CD14-positive monocyte (primary cell): ENCODE results near the gene SIRPA. TPM values are rescaled to one million over a fixed set of nuclear protein-coding genes. Genes with fewer than 3 reads are reported as not detected.

Experiments
- DNase-seq, 3 donors: peaks; one replicate each; pipeline ENCODE4 v3.0.0-alpha.2; 2011 to 2022
- H2AFZ ChIP-seq: 2 replicates; pipeline ENCODE4 v1.6.0; 2012; ENCODE audit warnings: mild to moderate bottlenecking, low read depth, low read length, inconsistent platforms; ENCODE audit not compliant: insufficient read depth, poor library complexity, severe bottlenecking
- H3K27ac ChIP-seq, 2 donors: 1 replicate in 1 of 2; 2 replicates in 1 of 2; pipeline ENCODE4 v1.5.1; 2012 to 2013; ENCODE audit warnings: low read length in 2 of 2, control low read depth in 1 of 2, inconsistent platforms in 1 of 2, low read depth in 1 of 2, mild to moderate bottlenecking in 1 of 2
- H3K27me3 ChIP-seq, 2 donors: one replicate each; pipeline versions ENCODE4 v1.6.0 to v1.6.1; 2011 to 2013; ENCODE audit warnings: low read length in 2 of 2; ENCODE audit not compliant: control insufficient read depth in 2 of 2, insufficient read depth in 2 of 2
- H3K36me3 ChIP-seq, 2 donors: replicated peaks in 1 of 2; 1 replicate in 1 of 2; 2 replicates in 1 of 2; pipeline versions ENCODE4 v1.5.1 to v1.6.1; 2012 to 2013; ENCODE audit warnings: low read length in 2 of 2, control low read depth in 1 of 2, inconsistent platforms in 1 of 2, mild to moderate bottlenecking in 1 of 2; ENCODE audit not compliant: insufficient read depth in 2 of 2, control insufficient read depth in 1 of 2
- H3K4me1 ChIP-seq, 2 donors: 1 replicate in 1 of 2; 2 replicates in 1 of 2; pipeline versions ENCODE4 v1.5.1 to v1.6.1; 2012 to 2013; ENCODE audit warnings: low read length in 2 of 2, control low read depth in 1 of 2, inconsistent platforms in 1 of 2, mild to moderate bottlenecking in 1 of 2, moderate library complexity in 1 of 2; ENCODE audit not compliant: insufficient read depth in 2 of 2, control insufficient read depth in 1 of 2
- H3K4me2 ChIP-seq: replicated peaks from 2 replicates; pipeline ENCODE3; 2012; ENCODE audit warnings: low read length, moderate library complexity, mild to moderate bottlenecking; ENCODE audit not compliant: poor library complexity, severe bottlenecking; ENCODE audit errors: extremely low read depth
- H3K4me3 ChIP-seq, 3 experiments: fragments of 200-600 bp in 1 of 3; sonication (generic) in 1 of 3; replicated peaks in 1 of 3; 1 replicate in 2 of 3; 2 replicates in 1 of 3; pipeline ENCODE4 v1.5.1; 2011 to 2013; ENCODE audit warnings: low read length in 3 of 3, mild to moderate bottlenecking in 3 of 3, control low read depth in 2 of 3, low read depth in 2 of 3, inconsistent platforms in 1 of 3, moderate library complexity in 1 of 3
- H3K79me2 ChIP-seq: 2 replicates; pipeline ENCODE4 v1.6.0; 2012; ENCODE audit warnings: mild to moderate bottlenecking, control low read depth, inconsistent platforms, low read length, moderate library complexity; ENCODE audit not compliant: insufficient read depth
- H3K9ac ChIP-seq: 2 replicates; pipeline ENCODE4 v1.6.0; 2017; ENCODE audit warnings: low read length, mild to moderate bottlenecking; ENCODE audit not compliant: insufficient read depth, poor library complexity, severe bottlenecking
- H3K9me3 ChIP-seq, 2 donors: replicated peaks in 1 of 2; 1 replicate in 1 of 2; 2 replicates in 1 of 2; pipeline versions ENCODE4 v1.5.1 to v1.6.1; 2012 to 2013; ENCODE audit warnings: low read length in 2 of 2, control low read depth in 1 of 2; ENCODE audit not compliant: control insufficient read depth in 1 of 2, insufficient read depth in 1 of 2
- H4K20me1 ChIP-seq: 2 replicates; pipeline ENCODE4 v1.6.0; 2012; ENCODE audit warnings: mild to moderate bottlenecking, low read length, control low read depth, moderate library complexity; ENCODE audit not compliant: insufficient read depth
- H3K27ac Mint-ChIP-seq, 7 donors: one replicate each; pipeline ENCODE4 v1.8.0; 2020; ENCODE audit warnings: mild to moderate bottlenecking in 7 of 7, mixed read lengths in 7 of 7, moderate library complexity in 6 of 7, inconsistent platforms in 2 of 7
- H3K27me3 Mint-ChIP-seq, 3 donors: one replicate each; pipeline ENCODE4 v1.8.0; 2021 to 2022; ENCODE audit warnings: low read depth in 3 of 3, mild to moderate bottlenecking in 3 of 3, mixed read lengths in 3 of 3, moderate library complexity in 3 of 3, inconsistent platforms in 1 of 3
- H3K36me3 Mint-ChIP-seq, 2 donors: one replicate each; pipeline ENCODE4 v1.8.0; 2020; ENCODE audit warnings: mixed read lengths in 2 of 2, inconsistent platforms in 1 of 2, mild to moderate bottlenecking in 1 of 2
- H3K4me1 Mint-ChIP-seq: one replicate; pipeline ENCODE4 v1.8.0; 2020; ENCODE audit warnings: mild to moderate bottlenecking, mixed read lengths
- H3K4me3 Mint-ChIP-seq, 2 donors: one replicate each; pipeline ENCODE4 v1.8.0; 2020; ENCODE audit warnings: mild to moderate bottlenecking in 2 of 2, mixed read lengths in 2 of 2, moderate library complexity in 1 of 2
- H3K9me3 Mint-ChIP-seq, 7 donors: one replicate each; pipeline ENCODE4 v1.8.0; 2020 to 2022; ENCODE audit warnings: mixed read lengths in 7 of 7, mild to moderate bottlenecking in 6 of 7, moderate library complexity in 6 of 7, inconsistent platforms in 2 of 7
- WGBS: methylation state at CpG from one replicate; pipeline ENCODE4 v1.1.5; 2013; ENCODE audit warnings: missing lambda C conversion rate; ENCODE audit not compliant: insufficient coverage; 5-methylcytosine and 5-hydroxymethylcytosine counted together
- intact Hi-C, 2 donors: fragments of 100-400 bp; cut with micrococcal nuclease; formaldehyde crosslinking; loops; one replicate each; pipeline versions ENCODE4 v1.15.0 to v1.15.1; 2023
- polyA plus RNA-seq, 3 donors: library from polyadenylated mRNA; depleted of rRNA in 1 of 3; unstranded in 2 of 3; stranded (reverse) in 1 of 3; fragments of 300-500 nt in 2 of 3; fragments of >200 nt in 1 of 3; fragmentation: Illumina TruSeq in 2 of 3; gene quantifications; 1 replicate in 2 of 3; 2 replicates in 1 of 3; pipeline ENCODE4 v1.2.3, GENCODE V29; 2012 to 2021
- TF ChIP-seq, protein P1 (sequence below): fragments of 200-600 bp; IDR thresholded peaks from one replicate; pipeline ENCODE4 v1.8.0; 2022; ENCODE audit warnings: antibody characterized with exemption, mild to moderate bottlenecking

The SIRPA gene
- polyA plus RNA-seq, 3 donors: 28.4 to 126 (median 58.3) TPM

DNA sequence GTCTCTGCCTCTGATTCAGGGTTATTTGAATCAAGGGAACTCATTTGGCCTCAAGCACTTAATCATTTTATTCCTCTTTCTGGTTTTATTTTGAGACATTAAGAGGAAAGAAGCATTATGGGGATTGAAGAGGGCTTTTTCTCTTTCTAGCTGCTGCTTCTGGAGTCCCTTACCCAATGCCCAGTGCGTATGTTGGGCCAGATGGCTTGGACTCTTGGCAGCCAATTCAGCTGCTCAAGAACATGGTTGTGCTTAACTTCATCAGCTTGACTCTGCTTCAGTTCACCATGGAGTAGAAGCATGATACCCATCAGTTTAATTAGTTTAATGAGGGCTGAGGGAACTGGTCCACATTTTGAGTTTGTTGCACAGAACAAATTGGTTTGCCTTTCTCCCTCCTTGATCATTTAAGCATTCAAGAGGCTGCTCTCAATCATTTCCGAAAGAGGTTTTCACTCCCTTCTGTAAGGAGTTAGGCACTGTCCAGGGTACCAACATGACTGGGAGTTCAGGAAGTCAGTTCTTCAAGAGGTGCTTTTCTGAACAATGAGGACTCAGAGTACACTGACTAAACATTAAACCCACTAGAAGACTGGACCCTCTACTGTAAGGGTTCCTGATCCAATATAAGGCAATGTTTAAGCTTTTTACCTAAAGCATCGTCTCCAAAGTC lies 84.0 kb downstream of the SIRPA start:
- intact Hi-C loops: no loop called here
- H3K9me3 Mint-ChIP-seq: peaks cover 0 to 3% (median 2%) of the 10 kb centered on the region in 7 donors
- H3K27ac Mint-ChIP-seq: no peak overlapping the region

DNA sequence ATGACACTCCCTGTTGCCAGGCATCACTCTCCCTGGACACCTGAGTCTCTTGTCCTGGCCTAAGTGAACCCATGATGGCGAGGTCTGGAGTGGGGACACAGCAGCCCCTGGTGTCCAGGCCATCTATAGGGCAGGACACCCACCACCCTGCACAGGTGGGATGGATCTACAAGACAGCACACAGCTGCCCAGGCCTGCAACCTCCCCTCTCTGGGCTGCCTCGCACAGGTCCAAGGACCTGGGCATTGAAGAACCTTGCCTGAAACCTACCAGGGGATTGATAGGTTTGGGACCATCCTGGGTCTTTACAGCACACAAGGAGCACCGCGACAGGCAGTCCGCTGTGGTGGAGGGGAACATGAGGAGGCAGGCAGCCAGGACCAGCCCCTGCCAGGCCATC lies 87.5 kb downstream of the SIRPA start:
- no peaks in the 10 kb centered on the region for H3K79me2 ChIP-seq
- TF ChIP-seq, protein P1, sequence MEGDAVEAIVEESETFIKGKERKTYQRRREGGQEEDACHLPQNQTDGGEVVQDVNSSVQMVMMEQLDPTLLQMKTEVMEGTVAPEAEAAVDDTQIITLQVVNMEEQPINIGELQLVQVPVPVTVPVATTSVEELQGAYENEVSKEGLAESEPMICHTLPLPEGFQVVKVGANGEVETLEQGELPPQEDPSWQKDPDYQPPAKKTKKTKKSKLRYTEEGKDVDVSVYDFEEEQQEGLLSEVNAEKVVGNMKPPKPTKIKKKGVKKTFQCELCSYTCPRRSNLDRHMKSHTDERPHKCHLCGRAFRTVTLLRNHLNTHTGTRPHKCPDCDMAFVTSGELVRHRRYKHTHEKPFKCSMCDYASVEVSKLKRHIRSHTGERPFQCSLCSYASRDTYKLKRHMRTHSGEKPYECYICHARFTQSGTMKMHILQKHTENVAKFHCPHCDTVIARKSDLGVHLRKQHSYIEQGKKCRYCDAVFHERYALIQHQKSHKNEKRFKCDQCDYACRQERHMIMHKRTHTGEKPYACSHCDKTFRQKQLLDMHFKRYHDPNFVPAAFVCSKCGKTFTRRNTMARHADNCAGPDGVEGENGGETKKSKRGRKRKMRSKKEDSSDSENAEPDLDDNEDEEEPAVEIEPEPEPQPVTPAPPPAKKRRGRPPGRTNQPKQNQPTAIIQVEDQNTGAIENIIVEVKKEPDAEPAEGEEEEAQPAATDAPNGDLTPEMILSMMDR: no peak
- no peaks in the 10 kb centered on the region for H4K20me1 ChIP-seq
- H3K4me3 ChIP-seq: no peak overlapping the region
- peaks cover 10% of the 10 kb centered on the region for H3K4me1 Mint-ChIP-seq
- no peaks in the 10 kb centered on the region for H3K9me3 Mint-ChIP-seq
- peaks cover 6 to 11% of the 10 kb centered on the region in 2 donors for H3K4me1 ChIP-seq
- no peaks in the 10 kb centered on the region for H3K9me3 ChIP-seq
- no peak overlapping the region for H3K9ac ChIP-seq
- no peak overlapping the region for H3K27ac Mint-ChIP-seq
- peaks cover 45 to 54% (median 52%) of the 10 kb centered on the region in 3 donors for H3K27me3 Mint-ChIP-seq
- no peak overlapping the region for H3K4me3 Mint-ChIP-seq
- no peaks in the 10 kb centered on the region for H3K36me3 Mint-ChIP-seq
- peaks cover 13 to 57% of the 10 kb centered on the region in 2 donors for H3K27me3 ChIP-seq
- no peak overlapping the region for H3K4me2 ChIP-seq
- 89% methylated on average over 4 of the region's 5 CpGs for WGBS
- intact Hi-C loops: no loop called here
- no peak for DNase-seq
- no peaks in the 10 kb centered on the region for H3K36me3 ChIP-seq
- no peak overlapping the region for H3K27ac ChIP-seq
- H2AFZ ChIP-seq: no peak overlapping the region

More for the DNA sequence above, 84.0 kb downstream of the SIRPA start:
- no peaks in the 10 kb centered on the region for H3K36me3 Mint-ChIP-seq
- no peaks in the 10 kb centered on the region for H4K20me1 ChIP-seq
- peak overlapping the region in 1 of 2 donors; percentile 40 for H3K4me3 Mint-ChIP-seq
- H3K27ac ChIP-seq: no peak overlapping the region
- H3K4me2 ChIP-seq: no peak overlapping the region
- peaks cover 6 to 11% of the 10 kb centered on the region in 2 donors for H3K4me1 ChIP-seq
- H3K9ac ChIP-seq: no peak overlapping the region
- no peaks in the 10 kb centered on the region for H3K79me2 ChIP-seq
- no peak for DNase-seq
- H3K4me1 Mint-ChIP-seq: peaks cover 10% of the 10 kb centered on the region
- H2AFZ ChIP-seq: no peak overlapping the region
- TF ChIP-seq, protein P1: no peak
- H3K9me3 ChIP-seq: no peaks in the 10 kb centered on the region
- no CpG with 5 or more reads among the region's 3 CpGs for WGBS
- H3K36me3 ChIP-seq: no peaks in the 10 kb centered on the region
- no peak overlapping the region for H3K4me3 ChIP-seq
- H3K27me3 Mint-ChIP-seq: peaks cover 37 to 53% (median 38%) of the 10 kb centered on the region in 3 donors
- H3K27me3 ChIP-seq: peaks cover 19 to 51% of the 10 kb centered on the region in 2 donors
